Endothelial cell of umbilical vein (primary cell): ENCODE measurements around the gene SLC5A9. TPM values are rescaled to one million over a fixed set of nuclear protein-coding genes. Genes with fewer than 3 reads are reported as not detected.

ENCODE experiments used
- BruUV-seq: library from RNA; stranded (reverse); fragments of 400-500 nt; replicated peaks from 2 replicates; lab custom pipeline; 2021; lab: Mats Ljungman, UMichigan
- CTCF ChIA-PET: fragments of 300-600, 350-600 bp; sonication (Branson Sonifier 250); formaldehyde crosslinking; loops from one replicate; lab custom pipeline; 2021; ENCODE audit warnings: antibody characterized with exemption, inconsistent platforms; lab: Charles Lee
- POLR2A ChIA-PET: fragments of 300-600, 350-600 bp; sonication (Branson Sonifier 250); formaldehyde crosslinking; loops from one replicate; lab custom pipeline; 2021; ENCODE audit warnings: antibody characterized with exemption, inconsistent platforms; lab: Charles Lee
- DNase-seq: peaks from one replicate; pipeline ENCODE4 v3.0.0-alpha.2; 2011; ENCODE audit warnings: low read depth, low spot score
- FAIRE-seq: peaks from 2 replicates; lab custom pipeline; 2011; peaks lifted over from hg19 to GRCh38; lab: Jason Lieb, UNC
- H2AFZ ChIP-seq: 2 replicates; pipeline ENCODE4 v1.6.0; 2012; ENCODE audit warnings: low read depth, low read length, control low read depth, inconsistent platforms
- H3K27ac ChIP-seq: 2 replicates; pipeline ENCODE4 v1.5.1; 2011; ENCODE audit warnings: low read depth, mild to moderate bottlenecking, control low read depth, low read length, moderate library complexity; ENCODE audit not compliant: insufficient read depth
- H3K27me3 ChIP-seq, 2 experiments: 2 replicates each; pipeline versions ENCODE4 v1.6.0 to v1.6.1; 2011; ENCODE audit warnings: low read length in 2 of 2, mixed read lengths in 1 of 2; ENCODE audit not compliant: control insufficient read depth in 2 of 2, insufficient read depth in 2 of 2
- H3K36me3 ChIP-seq, 2 experiments: 2 replicates in 1 of 2; 3 replicates in 1 of 2; pipeline ENCODE4 v1.5.1; 2011; ENCODE audit warnings: low read length in 2 of 2, mild to moderate bottlenecking in 1 of 2, moderate library complexity in 1 of 2; ENCODE audit not compliant: control insufficient read depth in 2 of 2, insufficient read depth in 2 of 2; ENCODE audit errors: extremely low read depth in 1 of 2
- H3K4me1 ChIP-seq: 3 replicates; pipeline ENCODE4 v1.5.1; 2011; ENCODE audit warnings: mild to moderate bottlenecking, low read length; ENCODE audit not compliant: control insufficient read depth, insufficient read depth; ENCODE audit errors: extremely low read depth
- H3K4me2 ChIP-seq: 2 replicates; pipeline ENCODE4 v1.6.1; 2011; ENCODE audit warnings: low read length, control low read depth, mixed read lengths; ENCODE audit not compliant: insufficient read depth
- H3K4me3 ChIP-seq, 3 experiments: fragments of 200-600 bp in 1 of 3; sonication (generic), shearing (Covaris generic) in 1 of 3; replicated peaks in 1 of 3; 2 replicates each; pipeline ENCODE4 v1.5.1; 2011 to 2016; ENCODE audit warnings: control low read depth in 3 of 3, low read length in 3 of 3, mild to moderate bottlenecking in 2 of 3, inconsistent platforms in 1 of 3, low read depth in 1 of 3, moderate library complexity in 1 of 3; ENCODE audit not compliant: insufficient read depth in 1 of 3
- H3K79me2 ChIP-seq: 2 replicates; pipeline ENCODE4 v1.6.0; 2012; ENCODE audit warnings: low read length, inconsistent platforms; ENCODE audit not compliant: control insufficient read depth, insufficient read depth
- H3K9ac ChIP-seq: replicated peaks from 2 replicates; pipeline ENCODE3; 2011; ENCODE audit warnings: low read length, control low read depth; ENCODE audit not compliant: insufficient read depth; ENCODE audit errors: extremely low read depth
- H3K9me1 ChIP-seq: replicated peaks from 3 replicates; pipeline ENCODE4 v1.6.0; 2011; ENCODE audit warnings: mild to moderate bottlenecking, low read length; ENCODE audit not compliant: control insufficient read depth, insufficient read depth; ENCODE audit errors: extremely low read depth
- H3K9me3 ChIP-seq: replicated peaks from 2 replicates; pipeline ENCODE4 v1.5.1; 2012; ENCODE audit warnings: low read length, inconsistent platforms; ENCODE audit not compliant: control insufficient read depth, insufficient read depth
- H4K20me1 ChIP-seq: replicated peaks from 2 replicates; pipeline ENCODE3; 2011; ENCODE audit warnings: mild to moderate bottlenecking, low read length; ENCODE audit not compliant: control insufficient read depth, insufficient read depth; ENCODE audit errors: extremely low read depth
- CTCF ChIP-seq, 2 donors: IDR thresholded peaks; 1 replicate in 1 of 2; 2 replicates in 1 of 2; pipeline ENCODE4 v1.5.1; 2011; ENCODE audit warnings: low read length in 2 of 2, mild to moderate bottlenecking in 2 of 2, moderate library complexity in 2 of 2, control low read depth in 1 of 2, inconsistent platforms in 1 of 2, low read depth in 1 of 2; ENCODE audit not compliant: insufficient read depth in 1 of 2; ENCODE audit errors: extremely low read depth in 1 of 2
- EZH2 ChIP-seq: IDR thresholded peaks from 2 replicates; pipeline ENCODE4 v1.6.1; 2012; ENCODE audit warnings: borderline replicate concordance, low read depth, mild to moderate bottlenecking, moderate library complexity, low read length, inconsistent platforms; ENCODE audit not compliant: severe bottlenecking
- FOS ChIP-seq: IDR thresholded peaks from 2 replicates; pipeline ENCODE4 v1.6.1; 2011; ENCODE audit warnings: mild to moderate bottlenecking, low read length, moderate library complexity, borderline replicate concordance; ENCODE audit not compliant: insufficient read depth
- GATA2 ChIP-seq: IDR thresholded peaks from 2 replicates; pipeline ENCODE4 v1.7.0; 2011; ENCODE audit warnings: low read depth, mild to moderate bottlenecking, moderate library complexity, mixed read lengths, low read length; ENCODE audit not compliant: insufficient read length, insufficient read depth
- JUN ChIP-seq: IDR thresholded peaks from 2 replicates; pipeline ENCODE4 v1.6.1; 2011; ENCODE audit warnings: borderline replicate concordance, low read depth; ENCODE audit not compliant: insufficient read length, insufficient read depth
- MYC ChIP-seq: IDR thresholded peaks from one replicate; pipeline ENCODE4 v1.6.1; 2011; ENCODE audit warnings: mild to moderate bottlenecking, low read depth, low read length
- POLR2A ChIP-seq: IDR thresholded peaks from 2 replicates; pipeline ENCODE4 v1.6.1; 2012; ENCODE audit warnings: low read depth, mild to moderate bottlenecking, control low read depth, low read length
- POLR2AphosphoS5 ChIP-seq: IDR thresholded peaks from 2 replicates; pipeline ENCODE4 v1.6.1; 2012; ENCODE audit warnings: low read depth, mild to moderate bottlenecking, control low read depth, low read length, moderate library complexity; ENCODE audit not compliant: insufficient read depth
- dilution Hi-C: fragments of 300-500 bp; cut with MboI; formaldehyde crosslinking; loops from one replicate; pipeline ENCODE4 v1.15.0; 2019; ENCODE audit warnings: low sequenced_read_pairs; ENCODE audit not compliant: extremely low pct_ligation_motif_present
- intact Hi-C: fragments of 100-400 bp; cut with micrococcal nuclease; formaldehyde crosslinking; loops from one replicate; pipeline ENCODE4 v1.10.0; 2022
- polyA plus RNA-seq, 4 experiments: library from polyadenylated mRNA; depleted of rRNA in 3 of 4; stranded (reverse) in 3 of 4; unstranded in 1 of 4; fragments of >200 nt; gene quantifications; 2 replicates each; pipeline versions ENCODE4 v1.2.1 to v1.2.3, GENCODE V29; 2011 to 2012; ENCODE audit warnings: missing spikeins in 1 of 4
- total RNA-seq: library from RNA; stranded (reverse); gene quantifications from 2 replicates; pipeline ENCODE4 v1.2.3, GENCODE V29; 2021
- TF ChIP-seq, protein P1 (sequence below): IDR thresholded peaks from 2 replicates; pipeline ENCODE4 v1.6.1; 2011; ENCODE audit not compliant: insufficient read depth, insufficient read length

SLC5A9 gene
- total and polyA plus RNA-seq, 2 donors (not counting 3 experiments of a cell fraction or from before 2014, with no cell fraction given) = not detected

DNA sequence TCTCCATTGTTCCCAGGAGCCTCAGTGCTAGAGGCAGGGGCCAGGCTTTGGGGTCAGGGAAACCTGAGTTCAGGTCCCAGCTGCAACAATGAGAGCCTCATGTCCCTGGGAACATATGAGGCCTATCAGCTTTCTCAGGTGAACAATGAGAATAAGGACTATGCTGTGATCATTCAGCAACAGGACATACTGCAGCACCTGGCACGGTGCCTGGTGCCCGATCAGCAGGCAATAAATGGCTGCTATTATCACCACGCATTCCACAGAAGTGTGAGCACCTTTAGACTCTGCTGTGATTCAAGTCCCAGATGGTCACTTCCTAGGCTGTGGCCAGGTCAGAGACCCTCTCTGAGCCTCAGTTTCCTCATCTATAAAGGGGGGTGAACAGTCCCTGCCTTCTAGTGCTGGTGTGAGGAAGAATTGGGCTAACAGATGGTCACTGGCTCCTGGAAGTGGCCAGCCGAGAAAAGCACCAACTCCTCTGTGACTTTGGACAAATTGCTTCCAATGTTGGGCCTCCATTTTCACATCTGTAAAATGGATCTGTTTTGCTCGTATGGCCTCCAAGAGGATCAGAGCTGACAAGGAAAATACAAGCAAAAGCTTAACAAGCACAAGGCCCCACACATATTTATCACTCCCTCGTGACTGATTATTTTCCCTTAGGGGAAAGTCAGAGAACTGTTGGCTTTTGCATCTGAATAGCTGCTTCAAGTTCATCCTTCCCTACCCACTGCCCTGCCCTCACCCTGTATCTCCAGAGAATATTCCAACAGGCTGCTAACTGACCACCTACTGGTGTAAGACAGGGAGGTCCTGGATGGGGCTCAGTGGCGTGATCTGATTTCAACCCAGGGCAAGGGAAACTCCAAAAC, 1.1 kb downstream of the SLC5A9 start:
- Histone ChIP-seq H4K20me1 (no peaks in the 10 kb centered on the region), H3K27ac (no peak overlapping the region), H3K9me1 (no peaks in the 10 kb centered on the region), H2AFZ (no peak overlapping the region), H3K9ac (no peak overlapping the region), H3K27me3 (peaks cover 0 to 1% of the 10 kb centered on the region in 2 experiments), H3K36me3 (no peaks in the 10 kb centered on the region), H3K4me2 (no peak overlapping the region), H3K4me1 (peaks cover 9% of the 10 kb centered on the region), H3K4me3 (no peak overlapping the region), H3K9me3 (no peaks in the 10 kb centered on the region), H3K79me2 (no peaks in the 10 kb centered on the region)
- TF ChIP-seq POLR2AphosphoS5 (no peak), EZH2 (no peak), MYC (no peak), CTCF (IDR thresholded peaks at IDR 0.05; ENCODE audit: extremely low read depth in 1 of 2, insufficient read depth in 1 of 2, low read depth in 1 of 2, low read length in 2 of 2) (no peak), FOS (no peak), POLR2A (no peak), JUN (no peak), GATA2 (no peak)
- TF ChIP-seq, protein P1, sequence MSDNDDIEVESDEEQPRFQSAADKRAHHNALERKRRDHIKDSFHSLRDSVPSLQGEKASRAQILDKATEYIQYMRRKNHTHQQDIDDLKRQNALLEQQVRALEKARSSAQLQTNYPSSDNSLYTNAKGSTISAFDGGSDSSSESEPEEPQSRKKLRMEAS = no peak
- dilution Hi-C loops = no loop called here
- no peak for FAIRE-seq
- POLR2A ChIA-PET = no interaction called here
- no TSS peak for BruUV-seq
- CTCF ChIA-PET = interaction anchor here (1.3 to 1.7 kb wide), 2 partner anchors 13 to 20 kb away, joined by 3 to 4 read pairs; no protein-coding TSS in a partner anchor
- no peak for DNase-seq
- intact Hi-C loops = no loop called here
